BLaER1 treated with 17β-estradiol and CSF1 and Interleukin-3, amounts not matched to agents 10 nM and 100 nM (cell line): ENCODE measurements around the gene RPA1.

Source experiments
- H3K27ac ChIP-seq, 11 experiments: shearing (Covaris generic); formaldehyde crosslinking; 2 replicates each; pipeline ENCODE4 v1.8.1; 2022
- H3K27me3 ChIP-seq, 11 experiments: shearing (Covaris generic); formaldehyde crosslinking; 2 replicates each; pipeline ENCODE4 v1.8.1; 2022
- H3K36me3 ChIP-seq, 11 experiments: shearing (Covaris generic); formaldehyde crosslinking; 2 replicates each; pipeline ENCODE4 v1.8.1; 2022
- H3K4me1 ChIP-seq, 10 experiments: shearing (Covaris generic); formaldehyde crosslinking; 2 replicates each; pipeline ENCODE4 v1.8.1; 2022
- H3K4me2 ChIP-seq, 11 experiments: shearing (Covaris generic); formaldehyde crosslinking; 2 replicates each; pipeline ENCODE4 v1.8.1; 2022
- H3K4me3 ChIP-seq, 10 experiments: shearing (Covaris generic); formaldehyde crosslinking; 2 replicates each; pipeline ENCODE4 v1.8.1; 2022
- H3K9ac ChIP-seq, 11 experiments: shearing (Covaris generic); formaldehyde crosslinking; 2 replicates each; pipeline ENCODE4 v1.8.1; 2022
- H3K9me3 ChIP-seq, 11 experiments: shearing (Covaris generic); formaldehyde crosslinking; replicated peaks in 1 of 11; 2 replicates each; pipeline ENCODE4 v1.8.1; 2022
- H4K20me1 ChIP-seq, 11 experiments: shearing (Covaris generic); formaldehyde crosslinking; 2 replicates each; pipeline ENCODE4 v1.8.1; 2022
- Cebpa-rat ChIP-seq, 11 experiments: shearing (Covaris generic); IDR thresholded peaks; 2 replicates each; pipeline ENCODE4 v1.8.1; 2022

RPA1 gene

DNA sequence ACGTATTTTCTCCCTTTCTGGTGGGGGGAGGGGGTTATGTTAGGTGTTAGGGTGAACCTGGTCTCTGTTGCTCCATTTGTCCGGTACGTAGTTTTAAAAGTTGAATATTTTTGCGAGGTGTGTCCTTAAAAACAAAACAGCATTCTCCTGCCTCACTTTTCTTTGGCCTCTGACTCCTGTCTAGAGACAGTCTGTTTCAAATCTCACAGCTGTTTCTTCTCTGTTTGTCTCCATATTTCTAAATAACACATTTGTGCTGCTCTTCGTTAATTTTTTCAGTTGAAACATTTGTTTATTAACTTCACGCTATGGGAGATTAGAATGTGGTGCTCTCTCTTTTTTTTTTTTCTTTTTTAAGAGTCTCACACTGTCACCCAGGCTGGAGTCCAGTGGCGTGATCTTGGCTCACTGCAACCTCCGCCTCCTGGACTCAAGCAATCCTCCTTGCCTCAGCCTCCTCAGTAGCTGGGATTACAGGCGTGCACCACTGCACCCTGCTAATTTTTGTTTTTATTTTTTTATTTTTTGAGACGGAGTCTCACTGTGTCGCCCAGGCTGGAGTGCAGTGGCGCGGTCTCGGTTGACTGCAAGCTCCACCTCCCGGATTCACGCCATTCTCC, 31.7 kb downstream of the RPA1 start:
- Histone ChIP-seq H3K4me3 (no peak overlapping the region), H3K4me2 (no peak overlapping the region), H3K27ac (no peak overlapping the region), H3K9ac (peak overlapping the region in 1 of 11 experiments; percentile 6; a peak in 1 of 22 replicates), H3K36me3 (peaks cover 32 to 87% (median 69%) of the 10 kb centered on the region in 11 experiments), H4K20me1 (peaks cover 0 to 6% (median 0%) of the 10 kb centered on the region in 11 experiments; a peak in 3 of 22 replicates), H3K4me1 (no peaks in the 10 kb centered on the region), H3K9me3 (no peaks in the 10 kb centered on the region), H3K27me3 (no peaks in the 10 kb centered on the region)
- TF ChIP-seq Cebpa-rat (IDR thresholded peaks at IDR 0.05), result no peak

DNA sequence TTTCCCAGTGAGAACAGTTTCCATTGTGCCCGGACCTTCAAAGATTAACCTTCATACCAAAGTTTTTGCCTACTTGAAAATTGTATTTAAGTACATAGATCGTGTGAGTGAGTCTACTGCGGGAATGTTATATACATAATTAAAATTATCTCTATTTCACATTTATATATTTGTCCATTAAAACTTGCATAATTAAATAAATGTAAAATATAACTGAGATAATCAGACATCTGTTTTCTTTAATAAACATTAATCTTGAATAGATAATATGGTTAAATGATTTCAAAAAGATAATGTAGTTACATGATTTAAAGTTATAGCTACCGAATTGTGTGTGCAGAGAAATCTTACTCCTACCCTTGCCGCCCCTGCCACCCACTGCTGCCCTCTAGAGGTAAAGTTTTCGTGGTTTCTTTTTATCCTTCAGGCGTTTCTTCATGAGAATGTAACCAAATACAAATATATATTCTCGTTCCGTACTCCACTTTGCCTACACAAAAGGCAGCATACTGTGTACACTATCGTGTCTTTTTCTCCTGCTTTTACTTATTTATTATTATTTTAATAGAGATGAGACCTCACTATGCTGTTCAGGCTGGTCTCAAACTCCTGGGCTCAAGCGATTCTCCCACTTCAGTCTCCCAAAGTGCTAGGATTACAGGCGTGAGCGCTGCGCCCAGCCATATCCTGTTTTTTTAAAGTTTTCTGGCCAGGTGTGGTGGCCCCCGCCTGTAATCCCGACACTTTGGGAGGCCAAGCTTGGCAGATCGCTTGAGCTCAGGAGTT, 35.6 kb downstream of the RPA1 start:
- Histone ChIP-seq H3K4me1 (peaks cover 0 to 10% (median 0%) of the 10 kb centered on the region in 10 experiments; a peak in 5 of 20 replicates), H3K27me3 (no peaks in the 10 kb centered on the region), H3K4me3 (no peak overlapping the region), H4K20me1 (peaks cover 0 to 5% (median 0%) of the 10 kb centered on the region in 11 experiments; a peak in 4 of 22 replicates), H3K36me3 (peaks cover 43 to 94% (median 79%) of the 10 kb centered on the region in 11 experiments), H3K9ac (0 out of 22 replicates have a peak overlapping the region, but pooled peaks of 1 of the 11 experiments have one; percentile 8), H3K4me2 (no peak overlapping the region), H3K9me3 (no peaks in the 10 kb centered on the region), H3K27ac (no peak overlapping the region)
- TF ChIP-seq Cebpa-rat (IDR thresholded peaks at IDR 0.05), result no peak

DNA sequence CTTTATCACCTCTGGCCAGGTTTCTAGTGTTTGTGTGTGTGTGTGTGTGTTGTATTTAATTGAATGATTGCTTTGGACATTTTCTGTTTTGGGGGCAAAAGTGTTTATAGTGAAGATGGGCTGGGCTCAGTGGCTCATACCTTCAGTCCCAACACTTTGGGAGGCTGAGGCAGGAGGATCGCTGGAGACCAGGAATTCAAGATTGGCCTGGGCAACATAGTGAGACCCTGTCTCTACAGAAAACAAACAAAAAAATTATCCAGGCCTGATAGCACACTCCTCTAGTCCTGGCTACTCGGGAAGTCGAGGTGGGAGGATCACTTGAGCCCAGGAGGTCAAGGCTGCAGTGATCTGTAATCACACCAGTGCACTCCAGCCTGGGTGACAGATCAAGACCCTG, 37.5 kb downstream of the RPA1 start:
- TF ChIP-seq Cebpa-rat (IDR thresholded peaks at IDR 0.05), result no peak
- Histone ChIP-seq H3K9me3 (no peaks in the 10 kb centered on the region), H3K27ac (no peak overlapping the region), H3K4me3 (no peak overlapping the region), H3K4me1 (peaks cover 0 to 21% (median 0%) of the 10 kb centered on the region in 10 experiments; a peak in 5 of 20 replicates), H4K20me1 (peaks cover 0 to 5% (median 0%) of the 10 kb centered on the region in 11 experiments; a peak in 1 of 22 replicates), H3K36me3 (peaks cover 40 to 94% (median 79%) of the 10 kb centered on the region in 11 experiments), H3K4me2 (no peak overlapping the region), H3K9ac (no peak overlapping the region; a peak in 1 of 22 replicates), H3K27me3 (no peaks in the 10 kb centered on the region)

DNA sequence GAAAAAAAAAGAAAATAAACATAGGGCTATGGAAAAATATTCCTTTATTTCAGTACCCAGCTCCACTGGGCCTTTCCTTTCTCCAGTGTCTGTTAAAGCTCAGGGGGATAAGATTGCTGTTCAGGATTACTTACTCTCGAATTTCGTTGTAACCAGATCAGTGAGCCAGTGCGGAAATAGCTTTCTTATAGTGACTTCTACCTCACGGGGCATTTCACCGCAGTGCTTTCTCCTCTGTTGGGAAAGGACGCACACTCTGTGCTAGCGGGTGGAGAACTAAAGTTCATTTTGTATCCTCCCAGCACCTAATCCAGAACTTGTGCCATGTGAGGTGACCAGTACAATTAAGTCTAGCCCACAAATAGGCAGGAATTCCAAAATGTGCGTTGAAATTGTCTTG, 38.3 kb downstream of the RPA1 start:
- peak overlapping the region in 1 of 11 experiments; percentile 4; a peak in 1 of 22 replicates for H3K9ac ChIP-seq
- H3K36me3 ChIP-seq, result peaks cover 48 to 94% (median 79%) of the 10 kb centered on the region in 11 experiments
- no peak overlapping the region for H3K4me3 ChIP-seq
- no peak for TF ChIP-seq Cebpa-rat (IDR thresholded peaks at IDR 0.05)
- H3K9me3 ChIP-seq, result no peaks in the 10 kb centered on the region
- no peak overlapping the region for H3K27ac ChIP-seq
- H3K27me3 ChIP-seq, result no peaks in the 10 kb centered on the region
- peaks cover 0 to 21% (median 0%) of the 10 kb centered on the region in 10 experiments; a peak in 5 of 20 replicates for H3K4me1 ChIP-seq
- peaks cover 0 to 5% (median 0%) of the 10 kb centered on the region in 11 experiments; a peak in 1 of 22 replicates for H4K20me1 ChIP-seq
- H3K4me2 ChIP-seq, result no peak overlapping the region

DNA sequence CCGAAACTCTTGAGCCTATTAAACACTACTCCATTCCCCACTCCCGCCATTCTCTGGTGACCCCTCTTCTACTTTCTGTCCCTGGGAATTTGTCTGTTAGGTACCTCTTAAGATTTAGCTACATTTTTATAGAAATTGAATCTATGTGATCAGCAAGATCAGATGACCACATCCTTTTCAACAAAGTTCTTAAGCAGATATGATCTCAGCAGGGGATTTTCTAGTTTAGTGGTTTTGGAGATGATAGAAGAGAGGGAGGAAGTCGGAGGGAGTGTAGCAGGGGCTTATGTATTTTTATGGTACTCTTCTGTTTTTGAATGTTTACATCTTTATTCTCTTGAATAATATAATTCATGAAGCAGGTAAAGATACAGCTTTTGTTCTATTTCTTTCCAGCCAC, 40.8 kb downstream of the RPA1 start:
- Histone ChIP-seq H3K4me1 (peaks cover 0 to 21% (median 0%) of the 10 kb centered on the region in 10 experiments; a peak in 5 of 20 replicates), H3K4me3 (no peak overlapping the region), H3K4me2 (peak overlapping the region in 3 of 11 experiments; percentile 2 to 38 (median 28); a peak in 4 of 22 replicates), H3K9me3 (no peaks in the 10 kb centered on the region), H4K20me1 (peaks cover 0 to 5% (median 0%) of the 10 kb centered on the region in 11 experiments; a peak in 2 of 22 replicates), H3K9ac (no peak overlapping the region), H3K27ac (no peak overlapping the region), H3K36me3 (peaks cover 69 to 99% (median 92%) of the 10 kb centered on the region in 11 experiments), H3K27me3 (no peaks in the 10 kb centered on the region)
- TF ChIP-seq Cebpa-rat (IDR thresholded peaks at IDR 0.05), result no peak

DNA sequence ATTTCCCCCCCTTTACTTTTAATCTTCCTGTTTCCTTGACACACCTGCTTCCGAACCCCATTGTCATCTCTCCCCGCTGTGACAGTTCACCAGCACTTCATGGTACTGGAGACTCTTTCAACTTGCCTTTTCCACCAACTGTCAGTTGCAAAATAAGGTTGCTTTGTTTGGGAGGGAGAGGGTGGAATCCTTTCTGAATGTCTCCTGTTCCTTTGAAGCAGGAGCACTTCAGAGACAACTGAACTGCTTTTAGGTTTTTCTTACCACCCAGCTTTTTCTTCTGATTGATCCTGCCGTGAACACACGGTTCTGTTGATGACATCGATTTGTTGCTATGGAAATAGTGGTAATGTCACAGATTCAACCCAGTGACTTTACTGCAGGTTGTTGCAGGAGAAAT, 42.0 kb downstream of the RPA1 start:
- no peak overlapping the region for H3K4me3 ChIP-seq
- H3K27ac ChIP-seq, result no peak overlapping the region
- H3K9ac ChIP-seq, result no peak overlapping the region
- no peaks in the 10 kb centered on the region for H3K9me3 ChIP-seq
- H3K4me1 ChIP-seq, result peaks cover 0 to 21% (median 0%) of the 10 kb centered on the region in 10 experiments; a peak in 5 of 20 replicates
- no peak overlapping the region; a peak in 1 of 22 replicates for H3K4me2 ChIP-seq
- H4K20me1 ChIP-seq, result peaks cover 0 to 5% (median 0%) of the 10 kb centered on the region in 11 experiments; a peak in 2 of 22 replicates
- no peak for TF ChIP-seq Cebpa-rat (IDR thresholded peaks at IDR 0.05)
- H3K36me3 ChIP-seq, result peaks cover 80 to 99% (median 95%) of the 10 kb centered on the region in 11 experiments
- H3K27me3 ChIP-seq, result no peaks in the 10 kb centered on the region

DNA sequence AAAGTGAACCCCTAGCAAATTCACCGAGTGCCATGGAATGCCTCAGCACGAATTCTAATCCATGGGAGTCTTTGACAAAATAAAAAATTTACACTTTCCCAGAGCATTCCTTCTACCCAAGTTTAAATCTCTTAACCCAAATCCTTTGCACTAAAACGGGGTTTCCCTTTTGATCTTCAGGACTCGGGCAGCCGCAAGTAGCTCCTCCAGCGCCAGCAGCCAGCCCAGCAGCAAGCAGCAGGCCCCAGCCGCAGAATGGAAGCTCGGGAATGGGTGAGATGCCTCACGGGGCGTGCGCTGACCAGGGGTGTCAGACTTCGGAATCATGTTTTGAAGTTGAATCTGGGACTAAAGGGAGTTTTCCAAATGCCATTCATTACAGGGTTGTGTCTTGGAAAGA, 42.4 kb downstream of the RPA1 start:
- Histone ChIP-seq H3K9me3 (no peaks in the 10 kb centered on the region), H3K36me3 (peaks cover 81 to 100% (median 95%) of the 10 kb centered on the region in 11 experiments), H3K27me3 (no peaks in the 10 kb centered on the region), H3K4me1 (peaks cover 0 to 21% (median 0%) of the 10 kb centered on the region in 10 experiments; a peak in 5 of 20 replicates), H3K4me2 (no peak overlapping the region), H3K4me3 (no peak overlapping the region), H3K27ac (no peak overlapping the region), H4K20me1 (peaks cover 0 to 8% (median 0%) of the 10 kb centered on the region in 11 experiments; a peak in 2 of 22 replicates), H3K9ac (no peak overlapping the region)
- TF ChIP-seq Cebpa-rat (IDR thresholded peaks at IDR 0.05), result no peak

DNA sequence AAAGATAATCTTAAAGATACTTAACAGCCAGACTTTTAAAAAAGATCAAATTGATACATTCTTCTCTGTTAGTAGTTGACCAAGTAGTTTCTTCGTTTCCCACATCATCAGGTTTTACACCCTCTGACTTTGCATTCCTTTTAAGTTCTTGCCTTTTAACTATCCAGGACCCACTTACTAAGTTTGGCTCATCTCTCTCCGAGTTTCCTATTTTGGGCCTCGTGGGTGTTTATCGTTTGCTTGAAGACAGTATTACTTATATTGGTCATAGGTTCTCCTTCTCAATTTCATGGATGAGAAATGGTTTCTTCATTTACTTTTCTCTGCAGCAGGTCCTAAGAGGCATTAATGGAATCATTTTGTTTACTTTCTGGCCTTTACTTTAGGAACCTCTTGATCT, 43.2 kb downstream of the RPA1 start:
- H3K4me2 ChIP-seq, result no peak overlapping the region
- H3K9ac ChIP-seq, result peak overlapping the region in 1 of 11 experiments; percentile 30; a peak in 1 of 22 replicates
- H3K27me3 ChIP-seq, result no peaks in the 10 kb centered on the region
- TF ChIP-seq Cebpa-rat (IDR thresholded peaks at IDR 0.05), result no peak
- no peak overlapping the region for H3K27ac ChIP-seq
- no peaks in the 10 kb centered on the region for H3K9me3 ChIP-seq
- peaks cover 0 to 21% (median 0%) of the 10 kb centered on the region in 10 experiments; a peak in 5 of 20 replicates for H3K4me1 ChIP-seq
- H3K36me3 ChIP-seq, result peaks cover 81 to 100% (median 95%) of the 10 kb centered on the region in 11 experiments
- H3K4me3 ChIP-seq, result no peak overlapping the region
- peaks cover 0 to 12% (median 0%) of the 10 kb centered on the region in 11 experiments; a peak in 2 of 22 replicates for H4K20me1 ChIP-seq

DNA sequence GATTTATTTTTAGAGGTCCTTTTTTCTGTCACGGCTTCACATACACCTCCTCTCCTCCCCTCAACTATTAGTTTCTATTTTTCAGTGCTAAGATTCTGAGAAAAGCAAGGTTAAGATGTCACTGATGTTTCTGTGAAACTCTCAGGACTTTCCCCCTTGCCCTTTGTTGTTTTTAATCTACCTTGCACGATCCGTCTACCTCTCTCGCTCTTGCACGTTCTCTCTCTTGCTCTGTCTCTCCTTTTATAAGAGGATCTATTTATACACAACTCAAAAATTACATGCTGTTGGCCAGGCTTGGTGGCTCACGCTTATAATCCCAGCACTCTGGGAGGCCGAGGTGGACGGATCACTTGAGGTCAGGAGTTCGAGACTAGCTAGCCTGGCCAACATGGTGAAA, 43.6 kb downstream of the RPA1 start:
- Histone ChIP-seq H3K9ac (peak overlapping the region in 1 of 11 experiments; percentile 30; a peak in 1 of 22 replicates), H3K9me3 (no peaks in the 10 kb centered on the region), H3K4me2 (no peak overlapping the region), H3K27me3 (no peaks in the 10 kb centered on the region), H3K36me3 (peaks cover 81 to 100% (median 95%) of the 10 kb centered on the region in 11 experiments), H3K27ac (no peak overlapping the region), H3K4me1 (peaks cover 0 to 21% (median 0%) of the 10 kb centered on the region in 10 experiments; a peak in 5 of 20 replicates), H3K4me3 (no peak overlapping the region), H4K20me1 (peaks cover 0 to 12% (median 0%) of the 10 kb centered on the region in 11 experiments; a peak in 2 of 22 replicates)
- TF ChIP-seq Cebpa-rat (IDR thresholded peaks at IDR 0.05), result no peak
